Neural cell (in vitro differentiated cells): ENCODE measurements around the gene HEG1.

Experiments used
- EP300 ChIP-seq: fragments of 450-650 bp; conservative IDR thresholded peaks from 2 replicates; pipeline ENCODE4 v1.6.1; 2014; ENCODE audit warnings: antibody characterized with exemption, mild to moderate bottlenecking, moderate library complexity; ENCODE audit not compliant: poor library complexity, severe bottlenecking
- TAF1 ChIP-seq: IDR thresholded peaks from 2 replicates; pipeline ENCODE4 v1.6.1; 2012; ENCODE audit warnings: low read depth
- TF ChIP-seq, protein P1 (sequence below): fragments of 450-650 bp; IDR thresholded peaks from 2 replicates; pipeline ENCODE4 v1.5.1; 2014; ENCODE audit warnings: antibody characterized with exemption, mild to moderate bottlenecking, moderate library complexity; ENCODE audit not compliant: poor library complexity, severe bottlenecking
- TF ChIP-seq, protein P2 (sequence below): IDR thresholded peaks from 2 replicates; pipeline ENCODE4 v1.6.1; 2012; ENCODE audit warnings: borderline replicate concordance

DNA sequence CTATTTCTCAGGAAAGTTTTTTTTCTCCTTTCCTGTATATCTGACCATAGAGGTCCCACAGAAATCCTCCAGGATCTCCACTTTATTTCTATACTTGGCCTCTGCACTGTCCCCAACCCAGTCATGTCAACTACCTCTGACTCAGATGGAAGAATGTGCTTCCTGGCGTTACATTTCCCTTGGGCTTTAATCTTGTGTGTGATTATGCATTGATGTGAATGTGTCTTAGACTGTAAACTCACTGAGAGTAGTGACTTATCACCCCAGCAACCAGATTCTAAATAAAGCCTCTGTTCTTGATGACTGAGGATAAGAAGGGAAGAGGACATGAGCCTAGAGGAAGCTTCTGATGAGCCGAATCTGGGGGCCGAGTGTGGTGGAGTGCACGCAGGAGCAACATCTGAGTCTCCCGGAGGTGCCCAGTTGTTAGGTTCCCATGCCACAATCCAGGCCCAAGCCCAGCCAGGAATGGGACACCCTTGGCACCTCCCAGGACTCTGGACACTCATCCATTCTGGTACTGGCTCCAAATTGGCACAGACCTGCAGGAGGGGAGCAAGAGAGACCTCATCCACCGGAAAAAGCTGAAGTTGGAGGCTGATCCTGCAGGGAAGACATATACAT is 32.1 kb upstream of the HEG1 start:
- TF ChIP-seq, protein P1, sequence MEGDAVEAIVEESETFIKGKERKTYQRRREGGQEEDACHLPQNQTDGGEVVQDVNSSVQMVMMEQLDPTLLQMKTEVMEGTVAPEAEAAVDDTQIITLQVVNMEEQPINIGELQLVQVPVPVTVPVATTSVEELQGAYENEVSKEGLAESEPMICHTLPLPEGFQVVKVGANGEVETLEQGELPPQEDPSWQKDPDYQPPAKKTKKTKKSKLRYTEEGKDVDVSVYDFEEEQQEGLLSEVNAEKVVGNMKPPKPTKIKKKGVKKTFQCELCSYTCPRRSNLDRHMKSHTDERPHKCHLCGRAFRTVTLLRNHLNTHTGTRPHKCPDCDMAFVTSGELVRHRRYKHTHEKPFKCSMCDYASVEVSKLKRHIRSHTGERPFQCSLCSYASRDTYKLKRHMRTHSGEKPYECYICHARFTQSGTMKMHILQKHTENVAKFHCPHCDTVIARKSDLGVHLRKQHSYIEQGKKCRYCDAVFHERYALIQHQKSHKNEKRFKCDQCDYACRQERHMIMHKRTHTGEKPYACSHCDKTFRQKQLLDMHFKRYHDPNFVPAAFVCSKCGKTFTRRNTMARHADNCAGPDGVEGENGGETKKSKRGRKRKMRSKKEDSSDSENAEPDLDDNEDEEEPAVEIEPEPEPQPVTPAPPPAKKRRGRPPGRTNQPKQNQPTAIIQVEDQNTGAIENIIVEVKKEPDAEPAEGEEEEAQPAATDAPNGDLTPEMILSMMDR, result no peak
- TF ChIP-seq, protein P2, sequence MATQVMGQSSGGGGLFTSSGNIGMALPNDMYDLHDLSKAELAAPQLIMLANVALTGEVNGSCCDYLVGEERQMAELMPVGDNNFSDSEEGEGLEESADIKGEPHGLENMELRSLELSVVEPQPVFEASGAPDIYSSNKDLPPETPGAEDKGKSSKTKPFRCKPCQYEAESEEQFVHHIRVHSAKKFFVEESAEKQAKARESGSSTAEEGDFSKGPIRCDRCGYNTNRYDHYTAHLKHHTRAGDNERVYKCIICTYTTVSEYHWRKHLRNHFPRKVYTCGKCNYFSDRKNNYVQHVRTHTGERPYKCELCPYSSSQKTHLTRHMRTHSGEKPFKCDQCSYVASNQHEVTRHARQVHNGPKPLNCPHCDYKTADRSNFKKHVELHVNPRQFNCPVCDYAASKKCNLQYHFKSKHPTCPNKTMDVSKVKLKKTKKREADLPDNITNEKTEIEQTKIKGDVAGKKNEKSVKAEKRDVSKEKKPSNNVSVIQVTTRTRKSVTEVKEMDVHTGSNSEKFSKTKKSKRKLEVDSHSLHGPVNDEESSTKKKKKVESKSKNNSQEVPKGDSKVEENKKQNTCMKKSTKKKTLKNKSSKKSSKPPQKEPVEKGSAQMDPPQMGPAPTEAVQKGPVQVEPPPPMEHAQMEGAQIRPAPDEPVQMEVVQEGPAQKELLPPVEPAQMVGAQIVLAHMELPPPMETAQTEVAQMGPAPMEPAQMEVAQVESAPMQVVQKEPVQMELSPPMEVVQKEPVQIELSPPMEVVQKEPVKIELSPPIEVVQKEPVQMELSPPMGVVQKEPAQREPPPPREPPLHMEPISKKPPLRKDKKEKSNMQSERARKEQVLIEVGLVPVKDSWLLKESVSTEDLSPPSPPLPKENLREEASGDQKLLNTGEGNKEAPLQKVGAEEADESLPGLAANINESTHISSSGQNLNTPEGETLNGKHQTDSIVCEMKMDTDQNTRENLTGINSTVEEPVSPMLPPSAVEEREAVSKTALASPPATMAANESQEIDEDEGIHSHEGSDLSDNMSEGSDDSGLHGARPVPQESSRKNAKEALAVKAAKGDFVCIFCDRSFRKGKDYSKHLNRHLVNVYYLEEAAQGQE, result no peak
- TF ChIP-seq TAF1 (no peak), EP300 (no peak)
